DND-41 (cell line): Measurements from ENCODE around the gene AGPAT4.

ENCODE experiments used
- EZH2 ChIP-seq: IDR thresholded peaks from 3 replicates; pipeline ENCODE4 v1.6.1; 2012; ENCODE audit warnings: borderline replicate concordance, low read depth, mild to moderate bottlenecking, moderate library complexity, low read length, inconsistent platforms; ENCODE audit not compliant: severe bottlenecking
- TF ChIP-seq, protein P1 (sequence below): IDR thresholded peaks from 2 replicates; pipeline ENCODE4 v1.5.1; 2012; ENCODE audit warnings: borderline replicate concordance, low read length, moderate library complexity, mild to moderate bottlenecking; ENCODE audit not compliant: poor library complexity, severe bottlenecking; ENCODE audit errors: extremely low read depth

DNA sequence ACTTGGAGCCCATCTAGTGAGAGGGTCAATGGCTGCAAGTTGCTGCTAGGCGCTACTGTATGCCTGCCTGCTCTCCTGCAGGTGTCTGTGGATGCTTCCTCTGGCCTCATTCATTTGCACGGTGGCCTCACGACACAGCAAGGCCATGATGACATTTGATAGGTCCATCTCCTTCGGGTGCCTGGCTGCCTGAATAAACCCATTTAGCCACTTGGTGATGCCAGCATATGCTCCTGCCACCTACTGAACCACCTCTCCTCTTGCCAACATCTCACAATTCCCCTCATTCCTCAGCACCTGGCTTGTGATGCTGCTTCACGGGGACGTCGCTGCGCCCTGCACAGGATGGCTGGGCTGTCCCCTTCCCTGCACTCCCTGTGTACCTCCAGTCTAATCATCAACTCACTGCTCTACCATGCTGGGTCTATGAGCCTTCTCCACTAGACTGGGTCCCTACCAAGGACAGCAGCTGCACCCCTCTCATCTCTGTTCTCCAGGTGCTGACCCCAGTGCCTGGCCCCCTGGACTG, 51.1 kb downstream of the AGPAT4 start:
- TF ChIP-seq, protein P1, sequence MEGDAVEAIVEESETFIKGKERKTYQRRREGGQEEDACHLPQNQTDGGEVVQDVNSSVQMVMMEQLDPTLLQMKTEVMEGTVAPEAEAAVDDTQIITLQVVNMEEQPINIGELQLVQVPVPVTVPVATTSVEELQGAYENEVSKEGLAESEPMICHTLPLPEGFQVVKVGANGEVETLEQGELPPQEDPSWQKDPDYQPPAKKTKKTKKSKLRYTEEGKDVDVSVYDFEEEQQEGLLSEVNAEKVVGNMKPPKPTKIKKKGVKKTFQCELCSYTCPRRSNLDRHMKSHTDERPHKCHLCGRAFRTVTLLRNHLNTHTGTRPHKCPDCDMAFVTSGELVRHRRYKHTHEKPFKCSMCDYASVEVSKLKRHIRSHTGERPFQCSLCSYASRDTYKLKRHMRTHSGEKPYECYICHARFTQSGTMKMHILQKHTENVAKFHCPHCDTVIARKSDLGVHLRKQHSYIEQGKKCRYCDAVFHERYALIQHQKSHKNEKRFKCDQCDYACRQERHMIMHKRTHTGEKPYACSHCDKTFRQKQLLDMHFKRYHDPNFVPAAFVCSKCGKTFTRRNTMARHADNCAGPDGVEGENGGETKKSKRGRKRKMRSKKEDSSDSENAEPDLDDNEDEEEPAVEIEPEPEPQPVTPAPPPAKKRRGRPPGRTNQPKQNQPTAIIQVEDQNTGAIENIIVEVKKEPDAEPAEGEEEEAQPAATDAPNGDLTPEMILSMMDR = no peak
- no peak for TF ChIP-seq EZH2
